Right cardiac atrium (tissue), 5 donors: Measurements from ENCODE around the gene SH2D3A. TPM values are rescaled to one million over a fixed set of nuclear protein-coding genes. Genes with fewer than 3 reads are reported as not detected.
"Not testable (repeated sequence)": the region's sequence is repeated elsewhere in the genome, so short reads cannot be mapped to it uniquely, and the experiment has no call there.

Experiments used
- ATAC-seq, 2 donors: fragments of 200-7000 bp; cut with Tn5 transposase; one replicate each; pipeline versions ENCODE4 v1.8.0 to v1.9.1; 2020; ENCODE audit warnings: moderate library complexity in 2 of 2, mild to moderate bottlenecking in 1 of 2
- DNase-seq, 3 donors: peaks; one replicate each; pipeline ENCODE4 v3.0.0-alpha.2; 2020
- H3K27ac ChIP-seq: one replicate; pipeline ENCODE4 v1.5.1; 2013; ENCODE audit warnings: mild to moderate bottlenecking, low read length, control low read depth, moderate library complexity
- H3K27me3 ChIP-seq: one replicate; pipeline ENCODE4 v1.6.1; 2013; ENCODE audit not compliant: control insufficient read depth, insufficient read depth
- H3K4me1 ChIP-seq: one replicate; pipeline ENCODE4 v1.6.1; 2013; ENCODE audit warnings: low read length; ENCODE audit not compliant: control insufficient read depth, insufficient read depth
- H3K4me3 ChIP-seq: one replicate; pipeline ENCODE4 v1.5.1; 2013; ENCODE audit warnings: low read length, control low read depth
- H3K9me3 ChIP-seq: one replicate; pipeline ENCODE4 v1.6.1; 2013; ENCODE audit warnings: low read length; ENCODE audit not compliant: control insufficient read depth
- WGBS: extraction: QIAGEN DNeasy Blood & Tissue Kit; methylation state at CpG from one replicate; pipeline ENCODE4 v1.1.7; 2013; 5-methylcytosine and 5-hydroxymethylcytosine counted together
- intact Hi-C, 4 donors: fragments of 100-400 bp; cut with DNase I; formaldehyde crosslinking; loops; one replicate each; pipeline versions ENCODE4 v1.11.0 to v1.14.0; 2022 to 2023
- polyA plus RNA-seq: library from polyadenylated mRNA; stranded (reverse); fragments of 200-250 nt; gene quantifications from one replicate; pipeline ENCODE4 v1.2.3, GENCODE V29; 2013
- total RNA-seq, 4 donors: library from RNA; stranded (reverse); fragmentation: NEBNext Ultra II Directional; extraction: Animal tissue kit (Norgen Biotek cat#: 25700); gene quantifications; one replicate each; pipeline ENCODE4 v1.2.1, GENCODE V29; 2021
- donor health status: healthy with polysubstance abuse.
- donor health status: DM: no; HTN: yes; CAD: no.
- donor health status: DM: no; HTN: no; CAD: no.
- donor health status: DM: no; HTN: yes; CAD: no; lungs with severe emphysema.
- donor health status: DM: yes; HTN: yes; CAD: no.

The SH2D3A gene
- total and polyA plus RNA-seq, 5 donors = 0.09 to 0.54 (median 0.25) TPM; not detected in 2

GRCh38 chr19:6788896-6789295 is 21.7 kb upstream of the SH2D3A start:
- 65% methylated on average over 4 of the region's 4 CpGs for WGBS
- Histone ChIP-seq H3K27ac (no peak overlapping the region), H3K9me3 (no peaks in the 10 kb centered on the region), H3K4me3 (no peak overlapping the region), H3K27me3 (no peaks in the 10 kb centered on the region), H3K4me1 (no peaks in the 10 kb centered on the region)
- intact Hi-C loops = no loop called here
- ATAC-seq (no peak), DNase-seq (no peak)

GRCh38 chr19:6787393-6787792 is 20.2 kb upstream of the SH2D3A start:
- DNase-seq = no peak
- no peaks in the 10 kb centered on the region for H3K4me1 ChIP-seq

GRCh38 chr19:6779206-6779605 is 12.0 kb upstream of the SH2D3A start:
- DNase-seq (no peak), ATAC-seq (no peak)
- intact Hi-C loops = no loop called here
- Histone ChIP-seq H3K4me3 (no peak overlapping the region), H3K27me3 (no peaks in the 10 kb centered on the region), H3K9me3 (no peaks in the 10 kb centered on the region), H3K27ac (no peak overlapping the region), H3K4me1 (no peaks in the 10 kb centered on the region)
- WGBS = 57% methylated on average over 4 of the region's 4 CpGs

More at GRCh38 chr19:6787393-6787792, 20.2 kb upstream of the SH2D3A start:
- intact Hi-C loops = no loop called here
- H3K9me3 ChIP-seq = no peaks in the 10 kb centered on the region
- H3K27me3 ChIP-seq = no peaks in the 10 kb centered on the region
- ATAC-seq = no peak
- WGBS = 96% methylated on average over 4 of the region's 4 CpGs
- no peak overlapping the region for H3K4me3 ChIP-seq
- no peak overlapping the region for H3K27ac ChIP-seq

- no peaks in the 10 kb centered on the region for H3K9me3 ChIP-seq
- no peak for ATAC-seq
- H3K27me3 ChIP-seq = no peaks in the 10 kb centered on the region
- DNase-seq = no peak
- no peaks in the 10 kb centered on the region for H3K4me1 ChIP-seq
- WGBS = 80% methylated on average over 4 of the region's 4 CpGs
- no peak overlapping the region for H3K4me3 ChIP-seq
- H3K27ac ChIP-seq = no peak overlapping the region
- intact Hi-C loops = no loop called here
These were observed 11.2 kb upstream of the SH2D3A start for GRCh38 chr19:6778386-6778785.

- ATAC-seq = no peak
- Histone ChIP-seq H3K4me3 (no peak overlapping the region), H3K27me3 (no peaks in the 10 kb centered on the region), H3K9me3 (no peaks in the 10 kb centered on the region), H3K27ac (no peak overlapping the region), H3K4me1 (no peaks in the 10 kb centered on the region)
- no peak for DNase-seq
- intact Hi-C loops = no loop called here
- WGBS = 80% methylated on average over 2 of the region's 2 CpGs
These were observed 10.2 kb upstream of the SH2D3A start for GRCh38 chr19:6777434-6777833.

GRCh38 chr19:6776999-6777398 is 9.8 kb upstream of the SH2D3A start:
- no peaks in the 10 kb centered on the region for H3K4me1 ChIP-seq
- intact Hi-C loops = no loop called here
- no peaks in the 10 kb centered on the region for H3K27me3 ChIP-seq
- no peak for DNase-seq
- WGBS = 90% methylated on average over 4 of the region's 4 CpGs
- ATAC-seq = no peak
- H3K27ac ChIP-seq = no peak overlapping the region
- no peaks in the 10 kb centered on the region for H3K9me3 ChIP-seq
- no peak overlapping the region for H3K4me3 ChIP-seq

GRCh38 chr19:6776045-6776444 is 8.8 kb upstream of the SH2D3A start:
- H3K27me3 ChIP-seq, H3K27ac ChIP-seq, ATAC-seq, H3K4me3 ChIP-seq, H3K9me3 ChIP-seq, H3K4me1 ChIP-seq, DNase-seq, intact Hi-C loops: not testable (repeated sequence)

GRCh38 chr19:6774821-6775707 is 7.8 kb upstream of the SH2D3A start:
- intact Hi-C loops = no loop called here
- WGBS = 73% methylated on average over 11 of the region's 11 CpGs
- peak in 1 of 2 donors; percentile 38 for ATAC-seq
- Histone ChIP-seq H3K27me3 (no peaks in the 10 kb centered on the region), H3K4me3 (no peak overlapping the region), H3K27ac (no peak overlapping the region), H3K9me3 (no peaks in the 10 kb centered on the region), H3K4me1 (no peaks in the 10 kb centered on the region)
- DNase-seq = peak in 1 of 3 donors; percentile 46

- WGBS = 38% methylated on average over 8 of the region's 8 CpGs
- ATAC-seq (peak; percentile 62 to 65), DNase-seq (peak in 2 of 3 donors; percentile 75 to 80)
- intact Hi-C loops = no loop called here
- peak overlapping the region; percentile 23 for H3K4me3 ChIP-seq
- H3K27me3 ChIP-seq = no peaks in the 10 kb centered on the region
- no peaks in the 10 kb centered on the region for H3K9me3 ChIP-seq
- no peak overlapping the region for H3K27ac ChIP-seq
- no peaks in the 10 kb centered on the region for H3K4me1 ChIP-seq
These were observed 6.2 kb upstream of the SH2D3A start for GRCh38 chr19:6773323-6773931.

- 57% methylated on average over 14 of the region's 14 CpGs for WGBS
- H3K9me3 ChIP-seq = no peaks in the 10 kb centered on the region
- H3K4me1 ChIP-seq = no peaks in the 10 kb centered on the region
- peak overlapping the region; percentile 23 for H3K4me3 ChIP-seq
- H3K27me3 ChIP-seq = no peaks in the 10 kb centered on the region
- DNase-seq (peak in 1 of 3 donors; percentile 51), ATAC-seq (no peak)
- intact Hi-C loops = no loop called here
- H3K27ac ChIP-seq = no peak overlapping the region
These were observed 5.7 kb upstream of the SH2D3A start for GRCh38 chr19:6772866-6773322.
